HG03025 (cell line): ENCODE data around the gene AMELX.

Source experiments
- ATAC-seq: cut with Tn5 transposase; IDR thresholded peaks from one replicate; pipeline ENCODE4 v1.9.1; 2021; ENCODE audit warnings: mild to moderate bottlenecking, moderate library complexity; ENCODE audit not compliant: unreplicated experiment, low FRiP score

The AMELX gene

DNA sequence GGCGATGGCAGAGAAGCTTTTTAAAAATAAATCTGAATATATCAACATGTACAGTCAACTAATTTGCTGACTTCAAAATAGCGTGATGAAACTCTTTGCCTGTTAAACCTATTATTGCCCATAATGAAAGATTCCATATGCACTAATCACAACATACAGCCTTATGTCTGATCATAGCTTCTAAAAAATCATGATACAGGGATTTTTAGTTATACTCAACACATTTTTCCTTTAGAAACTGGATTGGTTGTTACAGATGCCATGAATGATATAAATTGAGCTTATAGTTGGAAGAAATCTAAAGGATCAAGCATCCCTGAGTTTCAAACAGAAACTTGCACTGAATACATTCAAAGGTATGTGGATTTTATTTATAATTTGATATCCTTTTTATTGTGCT, at the start of gene AMELX:
Gene AMELX, plus strand, starts transcription at position 301 of the 400 bp plus-strand sequence. CDS start 1,376 bp downstream, outside the sequence.
- no peak for ATAC-seq

- ATAC-seq, result no peak
Measured at GRCh38 chrX:11244636-11245035, 48.6 kb upstream of the AMELX start.

DNA sequence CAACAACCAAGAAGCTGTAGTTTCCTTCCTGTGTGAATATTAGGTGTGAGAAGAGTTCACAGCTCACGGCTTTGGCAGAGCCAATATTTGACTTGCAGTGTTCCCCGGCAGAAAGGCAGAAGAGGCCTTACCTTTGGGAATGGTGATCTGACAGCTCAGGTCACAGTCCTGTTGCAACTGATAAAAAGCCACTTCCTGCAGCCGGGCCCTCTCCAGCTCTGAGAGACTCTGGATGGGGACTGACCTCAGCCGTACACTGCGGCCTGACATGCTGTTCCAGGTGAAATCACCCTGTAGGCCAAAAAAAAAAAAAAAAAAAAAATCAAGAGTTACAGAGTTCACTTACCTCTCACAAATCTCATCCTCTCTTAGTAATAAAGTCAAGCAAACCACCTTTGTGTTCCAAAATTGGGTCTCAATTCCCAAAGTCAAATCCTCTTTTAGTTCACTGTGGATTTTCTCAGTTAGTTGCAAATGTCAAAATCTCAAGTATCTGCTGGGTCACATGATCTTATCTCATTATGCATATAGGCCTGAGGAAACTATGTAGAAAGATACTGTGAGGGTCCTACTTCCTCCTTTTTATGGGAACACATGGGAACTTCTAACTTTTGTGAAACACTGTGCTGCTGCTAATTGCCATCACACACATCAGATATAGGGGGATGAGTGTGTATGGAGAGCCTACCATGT, 38.6 kb upstream of the AMELX start:
- no peak for ATAC-seq

GRCh38 chrX:11257290-11257689, 35.9 kb upstream of the AMELX start:
- no peak for ATAC-seq

GRCh38 chrX:11257711-11258110, 35.5 kb upstream of the AMELX start:
- ATAC-seq, result no peak

- no peak for ATAC-seq
Measured at GRCh38 chrX:11259437-11259836, 33.8 kb upstream of the AMELX start.

GRCh38 chrX:11261260-11261659, 32.0 kb upstream of the AMELX start:
- no peak for ATAC-seq

DNA sequence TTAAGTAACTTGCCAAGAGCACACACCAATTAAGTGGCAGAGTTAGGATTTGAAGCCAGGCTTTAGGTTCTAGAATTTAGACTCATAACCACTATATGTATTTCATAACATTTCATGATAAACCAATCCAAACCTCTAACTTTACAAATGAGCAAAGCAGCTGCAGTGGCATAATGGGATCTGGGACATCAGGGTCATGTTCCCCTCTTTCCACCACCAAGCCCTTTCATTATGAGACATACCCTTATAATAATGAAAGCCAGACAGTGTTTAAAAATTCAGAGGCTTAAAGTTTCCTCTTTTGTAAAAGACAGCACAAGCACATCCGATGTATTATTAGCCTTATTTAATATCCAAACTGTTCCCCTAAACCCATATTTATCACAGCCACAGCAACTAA, 28.3 kb upstream of the AMELX start:
- ATAC-seq, result no peak

GRCh38 chrX:11265352-11265751, 27.9 kb upstream of the AMELX start:
- no peak for ATAC-seq

GRCh38 chrX:11266573-11267003, 26.6 kb upstream of the AMELX start:
- ATAC-seq, result no peak

DNA sequence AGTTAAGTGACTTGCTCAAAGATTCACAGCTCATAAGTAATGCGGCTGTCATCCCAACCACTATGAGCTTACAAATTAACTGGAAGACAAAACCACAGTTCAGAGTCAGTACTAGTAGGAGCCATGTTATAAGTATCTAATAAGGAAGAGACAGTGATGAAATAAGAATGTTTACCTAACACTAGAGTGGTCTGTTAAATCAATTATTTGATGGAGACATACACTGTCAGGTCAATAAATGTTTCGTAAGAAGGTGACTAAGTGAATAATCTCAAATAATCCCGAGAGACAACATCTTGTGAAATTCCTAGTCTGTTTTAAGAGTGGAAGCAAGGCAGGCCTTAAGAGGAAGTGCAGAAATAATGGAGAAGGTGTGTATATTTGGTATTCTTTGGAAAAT, 25.8 kb upstream of the AMELX start:
- ATAC-seq, result no peak

- ATAC-seq, result no peak
Measured at GRCh38 chrX:11269006-11269405, 24.2 kb upstream of the AMELX start.

- no peak for ATAC-seq
Measured at GRCh38 chrX:11269996-11270395, 23.2 kb upstream of the AMELX start.

DNA sequence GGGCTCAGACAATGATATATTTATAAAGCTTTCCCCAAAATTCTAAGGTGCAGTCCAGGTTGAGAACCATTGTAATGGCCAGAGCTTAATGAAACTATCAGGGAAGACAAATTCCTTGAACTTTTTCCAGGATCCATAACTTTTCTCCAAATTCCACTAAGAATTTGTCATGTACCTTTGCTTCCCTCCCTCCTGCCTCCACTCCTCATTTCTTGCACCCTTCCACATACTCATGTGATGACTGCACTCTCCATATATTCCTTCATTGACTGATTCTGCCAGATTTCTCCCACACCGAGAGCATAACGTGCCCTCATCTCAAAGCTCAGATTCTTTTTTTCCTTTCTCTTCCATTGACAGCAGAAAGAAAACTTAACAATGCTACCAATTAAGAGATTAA, 20.9 kb upstream of the AMELX start:
- ATAC-seq, result no peak

DNA sequence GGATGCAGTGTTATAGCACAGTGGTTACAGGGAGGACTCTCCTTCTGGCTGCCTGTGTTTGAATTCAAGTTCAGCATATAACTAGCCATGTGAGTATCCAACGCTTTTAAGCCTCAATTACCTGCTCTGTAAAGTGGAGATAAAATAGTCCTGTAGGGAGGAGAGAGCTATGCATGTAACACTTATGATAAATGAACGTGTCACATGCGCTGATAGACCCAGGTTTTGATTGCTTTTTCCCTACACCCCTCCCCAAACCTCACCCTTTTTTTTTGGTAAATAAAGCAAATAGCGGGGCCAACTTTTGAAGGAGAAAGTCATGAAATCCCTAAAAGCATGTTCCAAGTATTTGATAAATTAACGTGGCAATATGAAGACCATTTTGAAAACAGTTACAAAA, 20.4 kb upstream of the AMELX start:
- ATAC-seq, result no peak

- no peak for ATAC-seq
Measured at GRCh38 chrX:11273544-11273943, 19.7 kb upstream of the AMELX start.

GRCh38 chrX:11282043-11282442, 11.2 kb upstream of the AMELX start:
- ATAC-seq, result no peak

GRCh38 chrX:11285651-11286050, 7.6 kb upstream of the AMELX start:
- ATAC-seq, result no peak

- ATAC-seq, result no peak
Measured at GRCh38 chrX:11287505-11287904, 5.7 kb upstream of the AMELX start.

DNA sequence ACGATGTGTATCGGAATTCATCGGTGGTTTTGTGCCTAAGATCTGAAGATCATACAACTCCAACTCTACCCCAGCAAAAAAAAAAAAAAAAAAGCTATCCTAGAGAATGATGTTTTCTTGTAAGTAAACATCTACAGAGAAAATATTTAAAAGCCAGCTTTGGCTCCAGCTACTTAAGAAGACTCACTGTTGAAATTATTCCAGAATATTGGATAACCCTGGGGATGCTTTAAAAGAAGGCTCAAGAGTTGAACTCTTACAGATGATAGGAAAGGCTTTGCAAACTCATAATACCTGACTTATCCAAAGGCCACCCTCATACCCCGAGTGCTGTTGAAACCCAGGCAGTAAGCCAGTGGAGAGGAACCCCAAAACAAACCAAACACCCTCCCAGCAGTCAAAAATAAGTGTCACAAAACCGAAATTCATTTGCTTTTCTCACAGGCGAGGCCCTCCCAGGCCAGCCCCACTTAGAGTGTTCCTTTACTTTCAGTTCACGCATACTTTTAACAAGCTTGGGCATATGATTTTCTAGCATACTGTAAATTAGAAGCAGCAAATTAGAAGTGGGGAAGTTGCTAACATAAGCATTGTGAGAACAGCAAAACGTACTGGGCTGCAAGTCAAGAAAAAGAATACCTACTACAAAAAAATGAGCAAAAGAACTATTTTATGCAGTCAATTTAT, 2.7 kb upstream of the AMELX start:
- ATAC-seq, result no peak

DNA sequence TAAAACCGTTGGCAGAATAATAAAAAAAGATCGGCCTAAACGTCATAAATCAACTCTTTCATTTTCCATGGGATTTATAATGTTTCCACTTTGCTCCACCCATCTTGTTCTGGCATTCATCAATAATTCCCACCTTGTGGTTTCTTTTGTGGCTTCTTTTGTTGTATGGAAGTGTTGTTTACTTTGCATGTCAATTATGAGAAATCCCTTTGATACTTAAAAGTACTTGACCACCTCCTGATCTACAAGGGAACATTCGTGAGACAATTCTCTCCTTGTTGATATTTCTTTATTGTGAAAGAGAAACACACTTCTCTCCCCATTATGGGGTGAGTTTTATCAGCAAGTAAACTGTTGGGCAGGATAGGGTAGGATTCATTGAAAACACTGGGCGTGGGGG, 2.8 kb downstream of the AMELX start:
- ATAC-seq, result no peak

DNA sequence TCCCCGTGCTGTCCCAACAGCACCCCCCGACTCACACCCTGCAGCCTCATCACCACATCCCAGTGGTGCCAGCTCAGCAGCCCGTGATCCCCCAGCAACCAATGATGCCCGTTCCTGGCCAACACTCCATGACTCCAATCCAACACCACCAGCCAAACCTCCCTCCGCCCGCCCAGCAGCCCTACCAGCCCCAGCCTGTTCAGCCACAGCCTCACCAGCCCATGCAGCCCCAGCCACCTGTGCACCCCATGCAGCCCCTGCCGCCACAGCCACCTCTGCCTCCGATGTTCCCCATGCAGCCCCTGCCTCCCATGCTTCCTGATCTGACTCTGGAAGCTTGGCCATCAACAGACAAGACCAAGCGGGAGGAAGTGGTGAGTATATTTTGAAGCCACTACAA, 5.4 kb downstream of the AMELX start:
- no peak for ATAC-seq
